Measurements from ENCODE around the gene KCND3.
A peak's percentile ranks its signal among the peaks of the same experiment; 100 is the strongest.

The KCND3 gene

DNA sequence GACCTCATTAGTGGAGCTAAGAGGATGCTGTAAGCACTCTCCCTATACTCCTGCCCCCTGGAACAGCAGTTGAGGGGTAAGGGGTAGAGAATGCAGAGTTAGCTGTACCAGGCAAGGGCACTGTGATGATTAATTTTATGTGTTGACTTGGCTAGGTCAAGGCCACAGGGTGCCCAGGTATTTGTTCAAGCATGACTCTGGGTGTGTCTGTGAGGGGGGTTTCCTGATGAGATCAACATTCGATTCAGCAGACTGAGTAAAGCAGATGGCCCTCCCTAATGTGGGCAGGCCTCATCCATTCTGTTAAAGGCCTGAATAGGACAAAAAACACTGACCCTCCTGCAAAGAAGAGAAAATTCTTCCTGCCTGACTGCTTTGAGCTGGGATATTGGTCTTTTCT is 110.8 kb downstream of the KCND3 start:
- DNase-seq, result peak; percentile 12

DNA sequence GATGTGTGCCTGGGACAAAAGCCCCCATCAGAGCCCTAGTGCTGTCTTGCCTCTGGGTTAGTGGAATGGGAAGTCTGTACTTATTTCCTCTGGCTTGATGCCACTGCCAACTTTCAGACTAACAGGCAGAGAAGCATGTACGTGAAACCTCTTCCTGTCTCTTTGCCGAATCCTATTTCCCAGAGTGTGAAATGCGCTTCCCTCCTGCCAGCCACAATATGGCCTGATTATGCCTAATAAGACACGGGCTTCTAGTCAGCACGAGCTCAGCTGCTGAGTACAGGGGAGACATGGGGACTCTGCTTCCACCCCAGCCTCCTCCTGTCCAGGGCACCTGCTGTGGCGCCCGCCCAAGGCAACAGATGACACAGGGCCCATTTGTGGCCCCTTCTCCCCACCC is 111.4 kb downstream of the KCND3 start:
- DNase-seq, result no peak

DNA sequence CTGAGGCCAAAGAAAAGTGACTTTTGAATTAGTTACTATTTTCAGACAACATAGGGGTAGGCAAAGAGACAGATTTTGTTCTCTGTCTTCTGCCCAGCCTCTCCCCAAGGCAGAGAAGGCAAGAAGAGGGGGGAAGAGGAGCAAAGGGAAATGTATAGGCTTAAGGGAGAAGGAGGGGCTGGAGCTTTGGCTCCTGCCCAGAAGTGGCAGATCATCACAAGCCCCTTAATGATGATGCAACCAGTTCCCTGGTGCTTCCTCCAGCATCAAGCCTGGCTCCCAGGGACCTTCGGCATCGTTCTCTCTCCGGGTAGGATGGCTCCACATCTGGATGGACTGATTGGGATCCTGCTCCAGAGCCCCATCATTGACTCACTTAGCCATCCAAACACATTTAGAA is 112.8 kb downstream of the KCND3 start:
- no peak for DNase-seq

DNA sequence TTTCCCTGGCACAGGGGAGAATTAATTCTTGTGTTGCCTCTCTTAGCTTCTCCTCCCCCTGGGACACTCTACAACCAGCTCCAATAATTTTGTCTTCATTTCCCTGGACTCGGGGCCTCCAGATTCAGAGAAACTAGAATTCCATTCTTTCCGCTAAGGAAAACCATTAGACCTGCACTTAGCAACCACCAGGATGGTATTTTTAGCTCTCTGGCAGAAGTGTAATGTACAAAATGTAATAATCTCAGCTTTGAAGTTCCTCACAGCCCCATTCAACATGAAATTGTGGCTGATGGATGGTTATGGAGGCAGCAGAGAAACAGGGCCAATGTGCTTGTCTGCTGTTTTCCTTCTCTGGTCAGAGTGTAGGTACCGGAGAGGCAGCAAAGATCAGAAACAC is 113.8 kb downstream of the KCND3 start:
- no peak for DNase-seq

DNA sequence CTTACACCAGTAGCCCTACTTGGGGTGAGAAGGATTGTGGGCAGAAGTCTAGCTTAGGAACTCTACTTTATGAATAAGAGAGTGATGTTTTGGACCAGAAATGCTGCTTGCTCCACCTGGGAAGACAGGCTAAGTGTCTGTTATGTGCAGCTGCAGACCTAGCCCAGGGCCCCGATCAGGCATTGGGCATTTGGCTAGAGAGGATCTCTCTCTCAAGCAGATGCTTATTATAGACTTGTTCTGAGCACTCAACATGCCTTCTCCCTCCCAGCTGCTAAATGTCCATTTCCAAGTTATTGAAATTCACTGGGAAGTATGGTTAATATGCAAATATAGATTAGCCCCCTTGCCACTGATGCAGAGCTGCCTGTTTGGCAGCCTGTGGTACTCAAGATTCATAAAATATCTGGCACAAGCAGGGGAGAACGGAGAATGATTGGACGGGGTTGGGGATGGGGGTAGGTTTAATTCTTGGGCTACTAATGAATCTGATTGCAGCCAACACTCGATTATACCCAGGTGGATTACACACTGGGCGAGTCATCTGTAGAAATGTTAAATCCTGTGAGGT is 115.9 kb downstream of the KCND3 start:
- DNase-seq, result no peak

DNA sequence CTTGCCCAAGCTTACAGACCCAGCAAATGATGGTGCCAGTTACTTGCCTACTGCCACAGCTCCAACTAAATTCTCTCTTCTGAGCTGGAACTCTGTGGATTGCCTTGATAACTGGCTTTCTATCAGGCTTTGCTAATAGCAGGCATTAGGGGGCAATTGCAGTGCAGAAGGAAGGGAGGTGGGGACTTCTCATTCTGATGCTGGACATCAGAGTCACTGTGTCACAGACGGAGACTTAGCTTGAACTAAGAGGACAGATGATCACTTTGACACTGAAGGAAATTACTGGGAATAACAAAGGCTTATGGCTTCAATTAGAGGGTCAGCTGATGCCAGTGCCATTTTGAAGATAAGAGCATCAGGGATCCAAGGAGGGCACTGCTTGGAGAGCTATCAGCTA is 119.3 kb downstream of the KCND3 start:
- no peak for DNase-seq

DNA sequence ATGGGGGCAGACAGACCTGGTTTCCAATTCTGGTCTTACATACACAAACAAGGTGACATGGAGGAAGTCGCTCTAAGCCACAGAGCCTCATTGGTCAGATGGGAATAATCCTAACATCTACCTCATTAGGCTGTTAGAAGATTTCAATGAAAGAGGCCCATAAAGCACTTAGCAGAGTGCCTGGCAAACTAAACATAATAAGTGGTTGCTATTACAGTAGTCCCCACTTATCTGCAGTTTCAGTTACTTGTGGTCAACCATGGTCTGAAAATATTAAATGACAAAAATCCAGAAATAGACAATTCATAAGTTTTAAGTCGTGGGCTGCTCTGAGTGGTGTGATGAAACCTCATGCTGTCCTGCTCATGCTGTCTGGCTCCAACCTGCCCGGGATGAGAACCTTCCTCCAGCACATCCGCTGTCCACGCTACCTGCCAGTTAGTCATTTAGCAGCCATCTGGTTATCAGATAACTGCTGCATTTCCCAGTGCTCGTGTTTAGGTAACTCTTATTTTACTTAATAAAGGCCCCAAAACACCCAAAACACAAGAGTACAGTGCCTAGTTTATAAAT is 121.5 kb downstream of the KCND3 start:
- no peak for DNase-seq

DNA sequence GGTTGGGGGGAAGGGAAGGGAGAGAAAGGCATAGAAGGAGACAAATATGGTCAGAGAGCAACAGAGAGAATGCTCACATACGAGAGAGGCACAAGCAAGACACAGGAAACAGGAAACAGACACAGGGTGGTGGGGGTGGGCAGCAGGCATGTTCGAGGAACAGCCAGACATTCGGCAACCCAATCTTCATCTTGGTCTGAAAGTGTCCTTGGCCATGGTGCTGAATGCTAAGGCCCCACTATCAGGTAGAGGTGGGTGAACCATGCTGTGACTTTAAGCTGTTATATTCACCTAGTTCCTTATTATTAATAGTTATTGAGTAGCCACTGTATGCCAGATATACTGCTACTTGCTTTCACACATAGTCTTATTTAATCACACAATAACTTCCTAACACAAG is 124.6 kb downstream of the KCND3 start:
- no peak for DNase-seq

DNA sequence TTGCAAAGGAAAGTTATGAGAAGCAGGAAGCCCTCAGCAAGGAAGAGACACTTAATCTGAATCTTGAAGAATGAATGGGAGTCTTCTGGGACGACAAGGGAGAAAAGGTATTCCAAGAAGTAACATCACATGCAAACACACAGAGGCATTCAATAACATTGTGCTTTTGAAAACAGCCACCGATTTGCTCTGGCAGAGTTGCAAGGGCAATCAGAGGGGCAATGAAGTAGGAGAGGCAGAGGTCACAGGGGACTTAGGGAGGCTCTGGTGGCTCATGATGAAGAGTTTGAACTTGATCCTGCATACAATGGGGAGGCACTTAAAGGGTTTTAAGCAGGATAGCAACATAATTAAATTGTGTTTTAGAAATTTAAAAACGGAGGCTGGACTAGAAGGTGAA is 126.1 kb downstream of the KCND3 start:
- no peak for DNase-seq

DNA sequence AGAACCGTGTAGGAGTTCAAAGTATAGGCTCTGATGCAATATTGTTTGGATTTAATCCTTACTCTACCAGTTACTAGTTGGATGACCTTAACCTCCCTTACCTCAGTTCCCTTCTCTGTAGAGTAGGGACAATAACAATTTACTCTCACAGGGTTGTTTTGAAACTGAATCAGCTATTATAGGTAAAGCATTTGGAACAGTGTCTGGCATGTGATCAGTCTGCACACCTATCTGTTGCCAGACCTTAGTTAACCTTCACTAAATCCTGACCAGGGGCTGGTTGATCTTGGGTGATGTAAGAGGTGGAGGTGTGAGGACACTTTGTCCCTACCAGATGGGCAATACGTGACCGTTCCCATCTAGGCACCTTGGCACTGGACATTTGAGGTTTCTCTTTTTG is 126.9 kb downstream of the KCND3 start:
- no peak for DNase-seq

DNA sequence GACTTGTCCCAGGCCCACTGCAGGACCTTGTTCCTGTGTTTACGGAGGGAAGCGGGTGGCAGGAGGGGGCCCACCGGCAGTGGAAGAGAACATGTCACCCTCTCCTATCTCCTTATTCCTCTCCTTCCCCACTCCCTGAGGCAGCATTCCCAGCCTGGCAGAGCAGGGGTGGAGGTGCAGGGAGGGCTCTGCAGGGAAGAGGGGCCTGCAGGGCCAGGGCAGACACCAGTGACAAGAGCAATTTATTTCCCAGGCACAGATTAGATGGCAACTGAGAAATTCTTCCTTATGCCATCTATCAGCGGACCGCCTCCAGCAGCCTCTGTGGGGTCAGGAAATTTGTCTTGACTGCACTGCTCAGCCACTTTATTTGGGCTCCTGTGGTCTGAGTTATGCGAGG is 127.9 kb downstream of the KCND3 start:
- no peak for DNase-seq

DNA sequence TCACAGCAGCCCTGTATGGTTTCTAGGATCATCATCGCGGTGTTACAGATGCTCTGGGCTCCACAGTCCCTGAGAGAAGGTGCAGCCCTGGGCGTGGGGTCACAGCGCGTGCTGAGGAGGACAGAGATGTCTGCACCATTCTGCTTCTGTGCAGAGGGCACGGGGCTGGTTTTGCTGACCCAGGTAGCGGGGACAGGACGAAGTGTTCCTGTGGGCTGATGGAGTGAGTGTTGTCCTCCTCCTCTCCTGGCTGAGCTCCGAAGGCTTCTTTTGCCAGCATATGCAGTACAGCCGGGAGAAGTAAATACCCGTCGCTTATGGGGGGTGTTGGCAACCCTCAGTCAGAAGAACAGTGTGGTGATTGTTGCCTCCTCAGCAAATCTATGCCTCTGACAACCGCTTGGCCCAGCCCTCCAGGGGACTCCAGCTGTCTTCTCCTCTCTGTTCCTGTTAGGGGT is 132.2 kb downstream of the KCND3 start:
- DNase-seq, result no peak

DNA sequence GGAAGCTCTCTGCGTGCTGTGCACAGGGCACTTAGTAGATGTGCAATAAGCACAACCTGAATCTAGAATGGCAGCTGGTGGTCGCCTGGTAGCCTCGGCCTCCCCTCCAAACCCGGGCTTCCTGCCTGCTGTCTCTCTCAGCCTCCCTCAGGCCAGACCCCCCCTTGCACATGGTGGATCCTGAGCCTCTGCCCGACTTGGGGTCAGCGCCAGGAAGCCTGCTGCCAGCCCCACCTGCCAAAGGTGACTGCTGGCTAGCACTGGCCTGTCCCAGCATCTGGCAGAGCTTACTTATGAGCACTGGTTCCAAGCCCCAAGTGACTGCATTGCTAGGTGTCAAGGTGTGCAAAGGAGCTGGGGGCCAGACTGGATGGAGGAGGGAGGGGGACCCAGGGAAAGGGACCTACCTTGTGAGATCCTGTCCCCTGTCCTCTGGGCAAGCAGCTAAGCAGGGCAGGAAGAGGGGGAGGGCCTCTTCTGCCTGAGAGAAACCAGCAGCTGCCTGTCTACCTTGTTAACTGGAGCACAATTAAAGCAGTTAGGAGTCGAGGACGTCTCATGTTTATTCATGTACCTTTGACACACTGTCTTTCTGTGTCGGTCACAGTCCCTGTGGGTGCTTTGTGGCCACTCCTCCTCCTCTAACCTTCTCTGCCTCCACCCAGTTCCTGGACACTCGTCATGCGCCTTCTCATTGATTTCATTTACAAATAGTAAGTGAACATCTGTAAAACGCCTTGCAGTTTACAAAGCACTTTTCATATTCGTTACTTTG is 132.9 kb downstream of the KCND3 start:
- DNase-seq, result no peak

DNA sequence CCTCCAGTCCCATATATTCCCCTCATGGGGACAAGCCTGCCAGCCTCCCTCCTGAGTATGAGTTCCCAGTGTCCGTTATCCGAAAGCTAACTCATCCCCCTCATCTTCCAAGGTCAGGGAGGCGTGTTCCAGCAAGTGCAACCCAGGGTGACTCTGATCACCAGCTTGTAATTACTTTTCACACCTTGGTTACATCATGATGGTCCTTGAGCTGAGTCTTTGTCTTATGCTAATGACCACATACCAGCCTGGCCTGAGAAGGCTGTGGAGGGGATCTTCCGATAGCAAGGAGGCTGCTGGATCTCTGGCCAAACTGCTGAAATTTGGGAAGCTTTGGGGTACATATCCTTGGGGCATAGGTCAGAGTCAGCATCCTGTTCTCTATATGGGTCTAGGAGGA is 134.2 kb downstream of the KCND3 start:
- DNase-seq, result no peak

DNA sequence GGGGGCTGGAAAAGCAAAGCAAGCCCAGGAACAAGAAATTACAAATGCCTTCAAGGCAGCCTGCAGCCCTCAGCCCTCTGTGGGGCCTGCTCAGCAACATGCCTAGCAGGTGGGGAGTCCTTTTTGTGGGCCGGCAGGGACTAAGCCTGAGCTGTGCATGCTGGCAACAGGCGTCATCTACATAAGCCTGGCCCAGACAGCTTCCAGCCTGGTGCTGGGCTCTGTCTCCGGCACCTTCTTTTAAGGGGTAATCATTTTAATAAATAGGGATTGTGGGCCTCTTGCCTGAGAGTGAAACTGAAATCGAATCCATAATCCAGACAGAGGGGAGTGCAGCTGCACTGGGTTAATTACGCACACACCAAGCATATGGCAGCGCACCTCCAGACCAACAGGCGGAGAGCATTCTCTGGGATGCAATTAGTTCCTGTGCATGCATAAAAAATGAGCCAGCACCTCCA is 137.2 kb downstream of the KCND3 start:
- DNase-seq, result no peak

DNA sequence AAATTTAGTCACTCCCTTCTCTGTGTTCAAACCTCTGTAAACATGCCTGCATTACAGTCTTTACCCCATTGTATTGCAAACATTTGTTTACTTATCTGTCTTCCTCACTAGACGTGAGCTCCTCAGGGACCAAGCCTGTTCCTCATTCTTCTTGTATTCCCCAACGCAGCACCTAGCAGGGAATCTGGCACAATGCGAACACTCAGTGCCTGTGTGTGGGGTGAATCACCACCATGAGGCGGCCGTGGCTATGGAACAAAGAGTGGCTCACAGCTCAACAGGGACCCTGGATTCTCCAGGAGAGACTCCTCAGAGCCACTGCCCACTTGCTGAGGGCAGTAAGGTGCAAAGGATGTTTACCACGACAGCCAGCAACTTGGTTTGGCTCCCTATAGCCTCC is 137.9 kb downstream of the KCND3 start:
- no peak for DNase-seq

DNA sequence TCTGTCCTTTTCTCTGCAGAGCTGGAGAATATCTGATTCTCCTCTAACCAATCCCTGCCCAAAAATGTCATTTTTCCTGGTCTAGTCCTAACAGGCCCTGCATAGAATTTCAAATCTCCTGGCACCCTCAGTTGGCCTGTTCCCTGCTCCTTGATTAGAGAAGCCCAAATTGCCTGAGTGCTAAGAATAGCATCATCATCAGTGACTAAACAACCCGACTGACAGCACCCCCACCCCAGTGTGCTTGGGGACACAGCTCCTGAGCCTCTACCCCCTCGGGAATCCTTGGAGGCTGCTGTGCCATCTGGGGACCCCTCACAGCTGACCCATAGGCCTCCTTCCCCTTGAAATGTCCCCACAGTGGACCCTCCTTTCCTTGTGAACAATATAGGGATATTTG is 139.4 kb downstream of the KCND3 start:
- DNase-seq, result no peak

DNA sequence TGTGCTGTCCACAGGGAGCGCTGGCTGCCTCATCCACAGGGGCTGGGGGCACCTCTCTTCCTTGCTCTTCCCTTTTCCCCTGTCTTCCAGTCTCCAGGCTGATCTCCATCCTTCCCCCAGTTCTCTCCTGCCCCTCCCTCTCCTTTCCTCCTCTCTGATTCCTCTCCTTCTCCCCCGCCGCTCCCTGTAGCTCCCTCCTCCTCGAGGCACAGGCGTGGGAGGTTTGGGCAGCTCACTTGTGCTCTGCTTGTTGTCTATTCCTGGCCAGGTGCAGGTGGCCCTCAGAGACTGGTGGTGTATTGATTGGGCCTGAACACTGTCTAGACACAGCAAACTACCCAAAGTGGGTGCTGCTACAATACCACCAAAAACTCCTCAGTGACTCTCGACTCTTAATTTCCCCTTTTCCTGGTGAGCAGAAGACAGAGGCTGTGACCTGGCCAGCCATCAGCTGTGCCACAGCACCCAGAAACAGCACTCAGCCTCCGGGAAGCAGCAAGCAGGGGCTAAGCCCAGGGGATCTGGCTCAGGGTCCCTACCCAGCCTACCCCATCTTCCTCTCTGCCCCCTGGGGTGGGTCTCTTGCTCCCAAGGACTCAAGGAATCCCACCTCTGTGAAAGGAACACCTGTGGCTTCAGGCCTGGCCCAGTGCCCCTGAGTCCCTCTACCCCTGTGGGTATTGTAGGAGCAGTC is 140.5 kb downstream of the KCND3 start:
- DNase-seq, result no peak

DNA sequence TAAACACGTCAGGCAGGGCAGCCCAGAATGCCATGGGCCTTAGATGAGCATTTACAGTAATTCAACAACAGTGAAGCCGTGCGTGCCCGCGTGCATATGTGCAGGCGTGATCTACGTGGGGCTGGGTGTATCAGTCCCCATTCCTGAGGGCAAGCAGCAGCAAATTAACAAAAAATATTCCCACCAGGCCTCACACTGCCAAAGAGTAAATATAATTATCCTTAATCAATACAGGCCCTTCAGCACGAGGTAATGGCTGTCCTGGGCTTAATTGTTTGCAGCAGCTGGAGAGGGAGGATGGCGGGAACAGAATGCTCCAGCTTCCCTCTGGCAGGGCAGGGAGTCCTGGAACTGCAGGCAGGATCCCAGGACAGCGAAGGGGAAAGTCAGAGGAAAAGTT is 142.0 kb downstream of the KCND3 start:
- DNase-seq, result no peak

DNA sequence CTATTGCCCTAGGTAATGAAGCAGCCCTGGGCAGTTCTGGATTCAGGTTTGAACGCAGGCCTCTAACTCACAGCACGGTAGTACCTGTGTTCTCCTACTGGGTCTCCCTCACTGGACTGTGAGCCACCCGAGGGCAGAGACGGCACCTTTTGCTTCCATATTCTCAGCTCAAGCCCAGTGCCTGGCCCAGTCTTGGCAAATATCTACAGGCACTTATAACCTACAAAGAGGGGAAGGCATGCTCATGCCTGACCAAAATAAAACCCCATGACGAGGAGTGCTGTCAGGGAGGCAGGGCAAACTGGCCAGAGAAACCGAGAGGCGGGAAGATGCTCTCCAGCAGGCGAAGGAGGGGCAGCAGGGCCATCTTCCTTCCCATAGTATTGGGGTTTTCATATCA is 142.6 kb downstream of the KCND3 start:
- no peak for DNase-seq

DNA sequence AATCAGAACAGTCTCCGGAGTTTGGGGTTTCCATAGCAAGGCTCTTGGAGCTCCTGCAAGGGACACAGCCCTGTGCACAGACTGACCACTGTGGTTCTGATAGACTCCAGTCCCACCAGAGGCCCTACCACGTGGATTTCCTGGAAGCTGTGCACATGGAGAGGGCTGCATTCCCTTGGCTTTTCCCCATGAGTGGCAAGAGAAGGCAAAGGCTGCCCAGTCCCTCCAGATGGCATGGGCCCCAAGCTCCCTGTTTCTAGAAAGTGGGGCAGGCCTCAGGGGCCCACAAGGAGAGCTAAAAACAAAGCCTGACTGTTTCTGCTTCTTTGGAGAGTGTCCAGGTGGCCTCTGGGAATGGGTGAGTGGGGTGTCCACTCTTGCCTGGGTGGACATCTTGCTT is 146.3 kb downstream of the KCND3 start:
- no peak for DNase-seq

DNA sequence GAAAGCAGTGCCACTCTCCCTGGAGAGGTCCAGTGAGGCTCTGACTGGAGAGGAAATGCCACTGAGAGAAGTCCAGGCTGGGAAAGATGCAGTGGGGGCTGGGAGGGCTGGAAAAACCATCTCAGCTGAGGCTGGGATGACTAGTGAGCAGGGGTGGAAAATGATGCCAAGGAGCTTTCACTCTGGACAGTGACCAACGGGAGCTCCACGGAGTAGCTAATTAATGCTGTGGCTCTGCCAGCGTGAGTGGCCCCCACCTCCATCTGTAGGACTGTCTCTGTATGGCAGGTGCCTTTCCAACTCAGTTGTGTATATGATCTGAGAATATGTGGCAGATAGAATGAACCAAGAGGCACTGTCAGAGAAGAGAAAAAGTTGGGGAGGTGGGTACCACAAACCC is 147.1 kb downstream of the KCND3 start:
- DNase-seq, result no peak

DNA sequence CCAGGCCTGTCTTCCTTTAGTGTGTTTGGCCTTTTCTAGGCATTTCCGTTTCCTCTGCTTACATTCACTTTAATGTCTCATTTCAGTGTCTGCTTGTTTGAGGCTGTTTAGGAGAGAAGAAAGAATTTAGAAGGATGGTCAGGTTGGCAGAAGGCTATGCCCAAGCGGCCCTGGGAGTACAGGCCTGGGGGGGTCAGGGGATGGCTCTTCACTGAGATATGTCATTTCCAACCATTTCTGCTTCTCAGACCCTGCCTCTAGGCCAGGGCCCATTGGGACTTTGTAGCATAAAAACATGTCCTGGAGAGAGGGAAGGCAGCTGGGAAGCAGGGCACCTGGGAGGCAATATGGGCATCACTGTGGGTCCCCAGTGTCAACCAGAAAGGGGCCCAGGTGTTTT is 147.7 kb downstream of the KCND3 start:
- no peak for DNase-seq

DNA sequence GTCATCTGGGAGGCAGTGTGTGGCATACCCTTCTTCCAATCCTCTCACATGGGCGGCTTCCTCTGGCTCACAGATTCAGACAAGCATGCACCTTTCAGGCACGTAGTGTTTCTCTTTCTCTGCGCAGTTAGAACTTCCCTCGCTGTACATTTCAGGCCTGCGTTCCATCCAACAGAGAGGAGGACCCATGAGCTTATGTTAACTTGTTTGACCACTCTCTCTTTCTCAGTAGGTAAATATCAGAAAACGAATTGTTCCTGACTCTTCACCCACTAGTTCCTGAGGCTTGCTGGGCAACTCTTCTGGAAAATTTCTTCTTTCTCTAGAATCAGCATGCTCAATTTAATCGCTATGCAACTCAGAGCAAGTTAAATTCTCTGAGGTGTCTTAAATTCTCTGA is 148.3 kb downstream of the KCND3 start:
- no peak for DNase-seq

All from DMS53 (cell line).